ENCODE measurements around the gene ITPRIP. TPM values are rescaled to one million over a fixed set of nuclear protein-coding genes. Genes with fewer than 3 reads are reported as not detected.

ITPRIP gene
- total RNA-seq, 1 donor from 2014 or later = 11.1 TPM

DNA sequence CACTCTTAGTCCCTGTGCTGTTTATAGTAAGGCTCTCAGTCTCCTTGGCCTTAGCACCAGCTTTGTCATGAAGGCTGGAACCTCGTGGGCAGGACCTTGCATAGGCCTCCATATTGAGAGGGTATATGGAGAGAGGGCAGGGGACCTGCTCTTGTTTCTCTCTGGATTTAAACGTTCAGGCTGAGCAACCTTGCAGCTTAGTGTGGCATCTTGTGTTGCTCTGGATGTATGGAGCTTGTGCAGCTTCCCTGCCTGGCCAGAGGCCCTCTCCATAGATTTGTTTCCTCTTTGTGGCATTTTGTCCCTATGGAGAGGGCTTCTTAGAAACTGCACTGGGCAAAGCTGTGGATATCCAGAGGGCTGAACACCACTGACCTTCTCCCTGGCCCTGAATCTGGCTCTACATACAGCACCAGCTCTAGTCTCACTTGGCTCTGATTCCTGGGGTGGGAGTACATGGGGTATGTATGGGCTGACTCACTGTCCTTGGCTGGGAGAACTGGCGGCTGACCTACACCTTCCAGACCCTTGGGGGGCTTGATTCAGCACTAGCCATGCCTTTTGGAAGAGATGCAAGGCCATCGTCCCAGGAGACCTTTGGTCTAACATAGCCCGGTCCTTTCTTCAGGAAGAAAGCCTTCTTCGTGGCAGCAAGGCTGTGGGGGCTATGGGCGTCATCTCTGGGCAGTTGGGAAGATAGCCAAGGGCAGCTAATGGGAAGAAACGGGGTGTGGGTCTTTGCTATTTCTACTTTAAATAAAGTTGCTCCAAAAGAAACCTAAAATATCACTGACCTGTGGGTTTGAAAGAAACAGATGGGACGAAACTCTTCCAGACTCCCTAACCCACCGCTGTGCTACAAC is 30.5 kb downstream of the ITPRIP start:
- no peak for DNase-seq

DNA sequence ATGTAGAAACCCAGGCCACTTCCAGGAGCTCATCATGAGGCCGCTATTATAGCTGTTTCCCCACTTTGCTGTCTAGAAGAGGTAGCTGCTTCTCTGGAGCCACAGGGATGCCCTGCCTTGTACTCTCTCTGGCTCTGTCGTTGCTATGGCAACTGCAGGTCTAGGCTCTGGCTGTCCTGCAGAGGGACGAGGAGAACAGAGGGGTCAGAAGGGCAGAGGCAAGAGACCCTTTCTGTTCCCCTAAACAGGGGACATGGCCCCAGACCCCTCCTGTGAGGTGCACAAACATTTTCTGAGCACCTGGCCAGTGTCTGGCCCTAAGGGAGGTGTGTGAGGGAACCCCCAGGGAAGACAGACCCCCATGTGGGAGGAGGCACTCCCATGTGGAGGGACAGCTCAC is 31.4 kb downstream of the ITPRIP start:
- no peak for DNase-seq

GRCh38 chr10:104304927-104305326 is 33.3 kb downstream of the ITPRIP start:
- no peak for DNase-seq

DNA sequence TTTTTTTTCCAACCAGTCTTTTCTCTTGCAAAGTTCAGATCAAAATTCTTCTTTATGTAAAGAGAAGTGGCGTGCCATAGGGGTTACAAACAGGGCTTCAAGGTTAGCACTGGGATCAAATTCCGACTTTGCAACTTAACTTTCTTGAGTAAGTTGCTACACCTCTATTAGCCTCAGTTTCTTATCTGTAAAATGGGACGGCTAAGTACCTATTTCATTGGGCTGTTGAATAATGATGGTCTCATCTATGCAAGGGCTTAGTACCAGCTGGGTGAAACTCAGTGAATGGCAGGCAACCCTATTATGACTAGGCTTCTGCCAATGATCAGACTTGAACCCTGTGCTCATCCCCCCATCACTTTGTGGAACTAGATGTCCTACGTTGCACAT is 33.9 kb downstream of the ITPRIP start:
- DNase-seq = no peak

- no peak for DNase-seq
Measured at GRCh38 chr10:104303594-104304355, 34.5 kb downstream of the ITPRIP start.

- no peak for DNase-seq
Measured at GRCh38 chr10:104301907-104302690, 36.2 kb downstream of the ITPRIP start.

GRCh38 chr10:104300736-104301292 is 37.5 kb downstream of the ITPRIP start:
- DNase-seq = peak; percentile 84

DNA sequence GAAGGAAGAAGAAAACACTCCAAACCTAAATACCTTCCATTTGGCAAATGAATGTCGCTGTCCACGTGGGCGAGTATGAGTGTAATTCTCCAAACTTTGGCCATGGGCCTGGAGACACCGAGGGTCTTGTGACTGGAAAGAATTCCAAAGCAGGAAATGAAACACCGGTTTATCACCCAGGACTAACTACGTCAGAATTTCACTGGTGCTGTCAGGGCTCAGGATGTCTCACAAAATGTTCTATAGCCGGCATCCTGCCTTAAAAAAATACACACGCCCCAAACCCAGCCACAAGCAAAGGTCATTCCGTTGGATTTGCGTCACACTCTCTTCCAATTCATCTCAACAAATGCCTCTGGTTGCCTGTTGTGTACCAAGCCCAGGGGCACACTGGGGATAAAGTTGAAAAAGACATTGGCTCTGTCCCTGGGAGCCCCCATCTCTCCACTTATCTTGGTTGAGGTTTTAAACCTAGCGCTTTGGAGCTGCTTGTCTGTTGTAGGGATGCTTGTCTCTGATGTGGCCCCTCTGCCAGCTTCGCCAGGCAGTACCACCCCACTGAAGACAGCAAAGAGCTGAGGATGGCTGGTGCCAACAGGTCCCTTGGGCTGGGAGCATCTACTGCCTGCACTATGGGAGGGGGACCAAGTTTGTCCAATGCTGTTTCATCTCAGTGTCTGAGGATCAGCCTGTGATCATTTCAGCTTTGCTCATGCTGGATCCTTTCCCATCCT is 38.1 kb downstream of the ITPRIP start:
- no peak for DNase-seq

DNA sequence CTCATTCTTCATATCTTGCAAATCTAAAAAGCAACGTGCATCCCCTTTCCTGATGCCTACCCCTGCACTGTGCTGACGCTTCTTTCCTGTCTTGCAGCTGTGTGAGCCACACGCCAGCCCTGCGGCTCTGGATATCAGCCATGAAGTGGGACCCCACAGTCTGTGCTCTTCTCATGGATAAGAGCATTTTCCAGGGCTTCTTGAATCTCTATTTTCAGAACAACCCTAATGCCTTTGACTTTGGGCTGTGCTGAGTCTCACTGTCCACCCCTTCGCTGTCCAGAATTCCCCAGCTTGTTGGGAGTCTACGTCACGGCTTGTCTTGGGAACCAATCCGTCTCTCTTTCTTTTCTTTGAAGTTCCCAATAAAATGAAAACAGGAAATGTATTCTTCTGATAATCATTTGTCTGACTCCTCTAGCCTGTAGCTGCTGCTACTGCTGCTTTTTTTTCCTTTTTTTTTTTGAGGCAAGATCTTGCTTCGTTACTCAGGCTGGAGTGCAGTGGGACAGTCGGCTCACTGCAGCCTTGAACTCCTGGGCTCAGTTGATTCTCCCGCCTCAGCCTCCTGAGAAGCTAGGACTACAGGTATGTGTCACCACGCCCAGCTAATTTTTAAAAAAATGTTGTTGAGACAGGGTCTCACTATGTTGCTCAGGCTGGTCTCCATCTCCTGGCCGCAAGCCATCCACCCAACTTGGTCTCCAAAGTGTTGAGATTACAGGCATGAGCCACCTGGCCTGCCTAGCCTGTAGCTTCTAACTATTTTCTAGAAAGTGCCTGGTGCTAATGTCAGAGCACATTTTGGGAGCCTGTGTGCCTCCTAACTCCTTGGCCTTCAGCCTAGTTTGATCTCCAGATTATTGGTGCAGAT is 39.0 kb downstream of the ITPRIP start:
- DNase-seq = no peak

GRCh38 chr10:104297697-104298660 is 40.3 kb downstream of the ITPRIP start:
- DNase-seq = no peak

GRCh38 chr10:104296687-104297436 is 41.4 kb downstream of the ITPRIP start:
- no peak for DNase-seq

GRCh38 chr10:104293781-104294321 is 44.4 kb downstream of the ITPRIP start:
- no peak for DNase-seq

GRCh38 chr10:104293011-104293410 is 45.3 kb downstream of the ITPRIP start:
- no peak for DNase-seq

DNA sequence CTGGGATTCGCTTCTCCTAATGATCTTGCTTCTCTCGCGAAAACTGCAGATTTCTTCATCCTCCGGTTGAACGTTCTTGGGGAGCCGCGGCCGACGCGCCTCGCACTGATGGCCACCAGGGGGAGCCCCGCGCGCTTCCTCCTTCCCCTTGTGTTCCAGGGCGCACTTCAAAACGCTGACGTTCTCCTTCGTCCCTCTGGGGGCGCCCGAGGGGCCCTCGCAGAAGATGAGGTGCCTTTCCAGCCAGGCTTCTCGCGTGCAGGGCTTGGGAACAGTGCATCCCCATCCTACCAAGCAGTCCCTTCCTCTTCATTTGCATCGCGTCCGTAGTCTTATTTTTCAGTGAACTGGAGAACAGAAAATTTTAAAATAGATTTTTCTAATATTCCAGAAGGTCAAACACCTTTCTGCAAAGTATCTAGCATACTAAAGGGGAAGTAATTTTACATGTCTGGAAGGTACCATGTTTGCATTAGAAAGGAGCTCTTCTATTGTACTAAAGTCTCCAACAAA is 46.8 kb downstream of the ITPRIP start:
- peak; percentile 96 for DNase-seq

DNA sequence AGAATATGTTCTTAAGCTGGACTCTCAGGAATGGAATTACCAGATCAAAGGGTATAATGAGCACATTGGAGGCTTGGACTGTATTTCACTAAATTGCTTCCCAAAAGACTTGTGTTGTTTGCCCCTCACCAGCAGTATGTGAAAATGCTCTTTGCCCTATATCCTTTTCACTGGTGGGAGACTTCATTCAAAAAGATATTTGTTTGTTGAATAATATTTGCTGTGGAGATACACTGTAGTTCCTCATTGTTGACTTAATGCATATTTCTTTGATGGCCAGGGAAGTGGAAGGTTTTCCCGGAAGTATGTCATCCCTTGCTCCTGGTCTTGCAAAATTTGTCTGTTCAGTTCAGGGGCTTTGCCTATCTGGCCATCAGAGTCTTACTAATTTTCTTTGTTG is 49.9 kb downstream of the ITPRIP start:
- no peak for DNase-seq

DNA sequence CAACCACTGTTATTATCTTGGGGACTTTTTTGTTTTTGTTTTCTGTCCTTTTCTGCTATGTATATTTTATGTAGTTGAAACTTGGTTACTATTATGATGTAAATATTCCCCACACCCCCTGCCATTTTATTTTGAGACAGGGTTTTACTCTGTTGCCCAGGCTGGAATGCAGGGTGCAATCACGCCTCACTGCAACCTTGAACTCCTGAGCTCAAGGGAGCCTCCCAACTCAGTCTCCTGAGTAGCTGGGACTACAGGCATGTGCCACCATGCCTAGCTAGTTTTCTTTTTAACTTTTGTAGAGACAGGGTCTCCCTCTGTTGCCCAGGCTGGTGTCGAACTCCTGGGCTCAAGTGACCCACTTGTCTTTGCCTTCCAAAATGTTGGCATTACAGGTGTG is 51.3 kb downstream of the ITPRIP start:
- DNase-seq = no peak

DNA sequence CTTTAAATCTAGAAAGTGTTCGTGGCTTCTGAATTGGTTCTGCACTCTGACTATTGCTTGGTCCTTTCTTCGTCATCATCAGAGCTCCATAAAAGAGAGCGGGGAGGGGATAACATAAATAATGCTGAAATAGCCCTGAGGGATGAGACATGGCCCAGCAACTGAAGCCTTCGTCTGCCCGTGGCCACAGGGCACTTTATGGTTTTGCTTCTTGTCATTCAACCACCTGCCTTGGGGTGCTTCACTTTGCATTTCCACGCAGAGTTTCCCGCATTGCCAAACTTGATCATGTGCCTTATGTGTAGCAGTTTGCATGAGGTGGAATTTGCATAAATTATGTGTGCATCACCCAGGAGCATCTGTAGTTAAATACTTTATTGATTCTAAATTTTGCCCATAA is 53.4 kb downstream of the ITPRIP start:
- DNase-seq = no peak

GRCh38 chr10:104281694-104282093 is 56.6 kb downstream of the ITPRIP start:
- DNase-seq = no peak

All from tongue (tissue), 2 donors.